NCI-H524 (cell line): ENCODE results near the gene MND1.

Source experiments
- DNase-seq, 2 experiments: peaks; one replicate each; lab custom pipeline; 2025; lab: John Stamatoyannopoulos, UW

Gene MND1

GRCh38 chr4:153346563-153346962 is 2.1 kb downstream of the MND1 start:
- peak in 1 of 2 experiments; percentile 1 for DNase-seq

GRCh38 chr4:153347117-153347516 is 2.6 kb downstream of the MND1 start:
- DNase-seq = no peak

- DNase-seq = no peak
These were observed 3.5 kb downstream of the MND1 start for GRCh38 chr4:153348006-153348405.

GRCh38 chr4:153349206-153349805 is 4.8 kb downstream of the MND1 start:
- DNase-seq = no peak

- DNase-seq = no peak
These were observed 17.7 kb downstream of the MND1 start for GRCh38 chr4:153362184-153362583.

GRCh38 chr4:153364061-153364460 is 19.6 kb downstream of the MND1 start:
- no peak for DNase-seq

- no peak for DNase-seq
These were observed 20.5 kb downstream of the MND1 start for GRCh38 chr4:153365003-153365402.

GRCh38 chr4:153366486-153366885 is 22.0 kb downstream of the MND1 start:
- no peak for DNase-seq

- DNase-seq = no peak
These were observed 22.6 kb downstream of the MND1 start for GRCh38 chr4:153367092-153367491.

GRCh38 chr4:153369021-153369420 is 24.5 kb downstream of the MND1 start:
- DNase-seq = no peak

- DNase-seq = no peak
These were observed 27.3 kb downstream of the MND1 start for GRCh38 chr4:153371701-153372234.

- no peak for DNase-seq
These were observed 28.6 kb downstream of the MND1 start for GRCh38 chr4:153372967-153373562.

GRCh38 chr4:153374442-153374841 is 30.0 kb downstream of the MND1 start:
- DNase-seq = no peak

GRCh38 chr4:153375303-153375702 is 30.8 kb downstream of the MND1 start:
- no peak for DNase-seq

GRCh38 chr4:153383131-153383530 is 38.6 kb downstream of the MND1 start:
- no peak for DNase-seq

GRCh38 chr4:153384160-153384559 is 39.7 kb downstream of the MND1 start:
- no peak for DNase-seq

GRCh38 chr4:153385784-153386183 is 41.3 kb downstream of the MND1 start:
- no peak for DNase-seq

- DNase-seq = no peak
These were observed 43.5 kb downstream of the MND1 start for GRCh38 chr4:153387981-153388380.

GRCh38 chr4:153393397-153393796 is 48.9 kb downstream of the MND1 start:
- DNase-seq = no peak

GRCh38 chr4:153394945-153395344 is 50.5 kb downstream of the MND1 start:
- no peak for DNase-seq

- no peak for DNase-seq
These were observed 54.2 kb downstream of the MND1 start for GRCh38 chr4:153398713-153399112.

- DNase-seq = no peak
These were observed 54.9 kb downstream of the MND1 start for GRCh38 chr4:153399358-153399757.

GRCh38 chr4:153401501-153401900 is 57.0 kb downstream of the MND1 start:
- peak in 1 of 2 experiments; percentile 50 for DNase-seq

GRCh38 chr4:153402366-153402765 is 57.9 kb downstream of the MND1 start:
- no peak for DNase-seq
